M059J (cell line): ENCODE measurements around the gene ANXA5. TPM values are rescaled to one million over a fixed set of nuclear protein-coding genes. Genes with fewer than 3 reads are reported as not detected.
A peak's percentile ranks its signal among the peaks of the same experiment; 100 is the strongest.
"Not testable (repeated sequence)": the region's sequence is repeated elsewhere in the genome, so short reads cannot be mapped to it uniquely, and the experiment has no call there.

Experiments
- DNase-seq: peaks from one replicate; pipeline ENCODE4 v3.0.0-alpha.2; 2012; ENCODE audit warnings: low read depth
- total RNA-seq: library from RNA; depleted of rRNA; stranded (reverse); fragments of >200 nt; shearing (Covaris generic); gene quantifications from 2 replicates; pipeline ENCODE4 v1.2.3, GENCODE V29; 2014; rRNA removed

ANXA5 gene
- total RNA-seq = 408 and 471 TPM in 2 replicates

GRCh38 chr4:121696581-121697461 is at the start of gene ANXA5:
Gene ANXA5 (minus strand): TSS chr4:121696980. CDS start chr4:121696589, 391 bp downstream.
- peak; percentile 84 for DNase-seq

GRCh38 chr4:121742794-121743193 is 46.0 kb upstream of the ANXA5 start:
- DNase-seq = no peak

- no peak for DNase-seq
These were observed 45.0 kb upstream of the ANXA5 start for GRCh38 chr4:121741751-121742150.

- DNase-seq = no peak
These were observed 44.1 kb upstream of the ANXA5 start for GRCh38 chr4:121740796-121741409.

GRCh38 chr4:121739575-121739974 is 42.8 kb upstream of the ANXA5 start:
- no peak for DNase-seq

- DNase-seq = no peak
These were observed 42.2 kb upstream of the ANXA5 start for GRCh38 chr4:121738780-121739535.

GRCh38 chr4:121737846-121738554 is 41.2 kb upstream of the ANXA5 start:
- no peak for DNase-seq

GRCh38 chr4:121736735-121737351 is 40.1 kb upstream of the ANXA5 start:
- DNase-seq = peak; percentile 70

- DNase-seq = no peak
These were observed 37.8 kb upstream of the ANXA5 start for GRCh38 chr4:121734571-121734970.

GRCh38 chr4:121733942-121734341 is 37.2 kb upstream of the ANXA5 start:
- no peak for DNase-seq

- DNase-seq = not testable (repeated sequence)
These were observed 33.0 kb upstream of the ANXA5 start for GRCh38 chr4:121729753-121730152.

GRCh38 chr4:121728798-121729226 is 32.0 kb upstream of the ANXA5 start:
- DNase-seq = peak; percentile 84

GRCh38 chr4:121728066-121728465 is 31.3 kb upstream of the ANXA5 start:
- peak; percentile 90 for DNase-seq

- DNase-seq = peak; percentile 65
These were observed 30.0 kb upstream of the ANXA5 start for GRCh38 chr4:121726642-121727268.

- DNase-seq = no peak
These were observed 27.9 kb upstream of the ANXA5 start for GRCh38 chr4:121724671-121725070.

GRCh38 chr4:121721700-121722099 is 24.9 kb upstream of the ANXA5 start:
- DNase-seq = no peak

GRCh38 chr4:121720109-121720508 is 23.3 kb upstream of the ANXA5 start:
- DNase-seq = peak; percentile 43

GRCh38 chr4:121717680-121718237 is 21.0 kb upstream of the ANXA5 start:
- DNase-seq = no peak

- DNase-seq = no peak
These were observed 17.8 kb upstream of the ANXA5 start for GRCh38 chr4:121714548-121714947.

GRCh38 chr4:121712783-121713182 is 16.0 kb upstream of the ANXA5 start:
- no peak for DNase-seq
